HG03060 (cell line): ENCODE data around the gene CKLF.
"Not testable (repeated sequence)": the region's sequence is repeated elsewhere in the genome, so short reads cannot be mapped to it uniquely, and the experiment has no call there.

ENCODE experiments used
- ATAC-seq: cut with Tn5 transposase; IDR thresholded peaks from one replicate; pipeline ENCODE4 v1.9.1; 2021; ENCODE audit warnings: low read depth, moderate number of reproducible peaks; ENCODE audit not compliant: unreplicated experiment

Gene CKLF

DNA sequence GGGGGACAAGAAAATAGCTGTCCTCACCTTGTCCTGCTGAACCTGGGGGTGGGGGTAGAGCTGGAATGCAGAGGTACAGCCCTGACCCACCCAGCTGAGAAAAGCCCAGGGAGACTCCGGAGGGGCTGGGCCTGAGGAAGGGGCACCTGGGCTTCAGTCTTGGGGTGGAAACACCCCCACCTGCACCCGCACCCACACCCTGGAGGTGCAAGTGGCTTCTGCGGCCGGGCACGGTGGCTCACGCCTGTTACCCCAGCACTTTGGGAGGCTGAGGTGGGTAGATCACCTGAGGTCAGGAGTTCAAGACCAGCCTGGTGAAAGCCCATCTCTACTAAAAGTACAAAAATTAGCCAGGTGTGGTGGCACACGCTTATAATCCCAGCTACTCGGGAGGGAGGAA lies 59.5 kb downstream of the CKLF start:
- not testable (repeated sequence) for ATAC-seq

DNA sequence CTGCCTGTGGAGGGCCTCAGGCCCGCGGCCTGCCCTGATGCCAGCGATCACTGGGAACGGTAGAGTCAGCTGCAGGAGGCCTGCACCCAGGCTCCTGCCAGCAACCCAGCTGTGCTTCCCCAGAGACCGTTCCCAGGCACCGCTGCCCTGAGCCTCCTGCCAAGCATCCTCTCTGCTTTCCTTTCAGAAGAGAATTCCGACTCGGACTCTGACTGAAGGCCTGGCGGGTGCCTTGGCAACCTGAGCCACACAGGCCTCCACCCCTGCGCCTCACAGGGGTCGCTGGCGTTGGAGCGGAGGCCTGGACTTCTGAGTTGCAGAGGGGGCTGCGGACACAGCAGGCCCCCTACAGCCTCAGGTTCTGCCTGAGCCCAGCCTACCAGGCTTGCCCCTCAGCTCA lies 60.0 kb downstream of the CKLF start:
- ATAC-seq: no peak

DNA sequence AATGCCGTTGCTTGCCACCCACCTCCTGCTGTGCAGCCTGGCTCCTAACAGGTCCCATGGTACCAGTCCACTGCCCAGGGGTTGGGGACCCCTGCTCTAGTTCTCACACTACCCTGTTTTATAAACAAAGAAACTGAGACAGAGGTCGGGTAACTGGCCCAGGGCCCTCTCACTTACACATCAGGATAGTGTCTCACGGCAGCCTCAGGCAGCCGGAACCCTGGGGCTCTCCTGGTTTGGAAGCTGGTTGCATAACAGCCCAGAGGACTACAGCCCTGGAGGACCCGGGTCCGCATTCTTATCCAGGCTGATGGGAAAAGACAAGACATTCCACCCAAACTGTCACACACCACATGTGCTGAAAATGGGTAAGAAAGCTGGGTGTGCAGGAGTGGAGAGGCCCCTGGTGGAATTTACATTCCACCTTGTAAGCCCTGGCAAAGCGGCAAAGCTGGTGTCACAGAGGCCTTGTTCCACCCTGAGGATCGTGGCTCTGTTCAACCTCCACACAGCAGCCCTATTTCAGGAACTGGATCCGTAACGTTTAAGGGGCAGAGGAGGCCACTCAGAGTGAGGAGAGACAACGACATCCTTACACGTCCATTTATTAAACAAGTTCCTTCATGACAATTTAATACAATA lies 61.9 kb downstream of the CKLF start:
- no peak for ATAC-seq
